Right ventricle myocardium inferior (tissue), 1 donor: Measurements from ENCODE around the gene COL6A1. TPM values are rescaled to one million over a fixed set of nuclear protein-coding genes. Genes with fewer than 3 reads are reported as not detected.
A peak's percentile ranks its signal among the peaks of the same experiment; 100 is the strongest.

Experiments
- ATAC-seq: fragments of 200-7000 bp; cut with Tn5 transposase; one replicate; pipeline ENCODE4 v1.9.1; 2020; ENCODE audit warnings: mild to moderate bottlenecking, moderate library complexity
- DNase-seq: peaks from one replicate; pipeline ENCODE4 v3.0.0; 2021; ENCODE audit errors: missing footprints
- intact Hi-C: fragments of 100-400 bp; cut with DNase I; formaldehyde crosslinking; loops from one replicate; pipeline ENCODE4 v1.11.0; 2022
- total RNA-seq: library from RNA; stranded (reverse); fragmentation: NEBNext Ultra II Directional; extraction: Animal tissue kit (Norgen Biotek cat#: 25700); gene quantifications from one replicate; pipeline ENCODE4 v1.2.1, GENCODE V29; 2021
- donor health status: DM: no; HTN: yes; CAD: no; lungs with severe emphysema.

Gene COL6A1
- total RNA-seq, 1 donor from 2014 or later: 228 TPM

GRCh38 chr21:46048926-46049889, 67.6 kb downstream of the COL6A1 start:
- peak; percentile 96 for ATAC-seq
- intact Hi-C loops: loop anchor here (10.0 kb wide), 1 partner anchor 46 kb away; the partner anchor contains the start of gene COL6A2
- peak; percentile 89 for DNase-seq

GRCh38 chr21:46049890-46050667, 68.5 kb downstream of the COL6A1 start:
- DNase-seq (peak; percentile 68), ATAC-seq (no peak)
- intact Hi-C loops: loop anchor here (10.0 kb wide), 1 partner anchor 45 kb away; the partner anchor contains the start of gene COL6A2

- ATAC-seq (no peak), DNase-seq (no peak)
- intact Hi-C loops: no loop called here
Measured at GRCh38 chr21:46050668-46051378, 69.3 kb downstream of the COL6A1 start.

- ATAC-seq (no peak), DNase-seq (no peak)
- intact Hi-C loops: no loop called here
Measured at GRCh38 chr21:46051379-46051770, 69.8 kb downstream of the COL6A1 start.

- no peak for ATAC-seq
- no peak for DNase-seq
- intact Hi-C loops: no loop called here
Measured at GRCh38 chr21:46051821-46052675, 70.5 kb downstream of the COL6A1 start.

- no peak for DNase-seq
- ATAC-seq: no peak
- intact Hi-C loops: no loop called here
Measured at GRCh38 chr21:46052703-46053651, 71.4 kb downstream of the COL6A1 start.

- no peak for ATAC-seq
- intact Hi-C loops: no loop called here
- no peak for DNase-seq
Measured at GRCh38 chr21:46054031-46054430, 72.5 kb downstream of the COL6A1 start.

- intact Hi-C loops: no loop called here
- no peak for DNase-seq
- ATAC-seq: peak; percentile 26
Measured at GRCh38 chr21:46054451-46054881, 72.9 kb downstream of the COL6A1 start.

Other genes starting within 250 kb of the COL6A1 start
- gene COL6A2, start 116.3 kb downstream of the COL6A1 start, total RNA-seq: 254 TPM
- 1.2 TPM for gene FTCD, start 173.8 kb downstream of the COL6A1 start, total RNA-seq
- 7.7 TPM for gene SPATC1L, start 202.7 kb downstream of the COL6A1 start, total RNA-seq
- gene LSS, start 247.0 kb downstream of the COL6A1 start, total RNA-seq: 61.0 TPM